HepG2 (cell line): ENCODE data around the gene ZNF770. TPM values are rescaled to one million over a fixed set of nuclear protein-coding genes. Genes with fewer than 3 reads are reported as not detected.

Source experiments
- CBX2 ChIP-seq, 2 experiments: fragments of 200-600 bp in 1 of 2; sonication (generic); formaldehyde crosslinking in 1 of 2; IDR thresholded peaks; 2 replicates each; pipeline versions ENCODE4 v1.7.0 to v1.8.1; 2018 to 2022; ENCODE audit warnings: low read depth in 2 of 2, low read length in 1 of 2, mild to moderate bottlenecking in 1 of 2, missing genetic modification reagents in 1 of 2
- DPF2 ChIP-seq: sonication (generic); formaldehyde crosslinking; IDR thresholded peaks from 2 replicates; pipeline ENCODE4 v1.4.0; 2020; ENCODE audit warnings: mild to moderate bottlenecking, low read depth, missing genetic modification reagents, borderline replicate concordance
- E2F2 ChIP-seq: sonication (generic); formaldehyde crosslinking; IDR thresholded peaks from 2 replicates; pipeline ENCODE4 v1.4.0; 2020; ENCODE audit warnings: missing genetic modification reagents, borderline replicate concordance
- GPBP1L1 ChIP-seq: sonication (generic); formaldehyde crosslinking; IDR thresholded peaks from 2 replicates; pipeline ENCODE4 v1.5.0; 2020; ENCODE audit warnings: mild to moderate bottlenecking, missing genetic modification reagents
- HMG20A ChIP-seq: IDR thresholded peaks from 2 replicates; pipeline ENCODE4 v1.6.1; 2016; ENCODE audit warnings: borderline replicate concordance
- ISL2 ChIP-seq: sonication (generic); formaldehyde crosslinking; IDR thresholded peaks from 2 replicates; pipeline ENCODE4 v1.5.0; 2020; ENCODE audit warnings: missing genetic modification reagents
- ZBTB10 ChIP-seq: sonication (generic); formaldehyde crosslinking; IDR thresholded peaks from 2 replicates; pipeline ENCODE4 v1.4.0; 2020; ENCODE audit warnings: missing genetic modification reagents, borderline replicate concordance
- ZBTB37 ChIP-seq: sonication (generic); formaldehyde crosslinking; IDR thresholded peaks from 2 replicates; pipeline ENCODE4 v1.4.0; 2020; ENCODE audit warnings: mild to moderate bottlenecking, missing genetic modification reagents
- ZFYVE20 ChIP-seq: sonication (generic); formaldehyde crosslinking; IDR thresholded peaks from 2 replicates; pipeline ENCODE4 v1.8.0; 2023; ENCODE audit warnings: low read depth, mild to moderate bottlenecking, moderate library complexity, missing genetic modification reagents, borderline replicate concordance
- ZNF10 ChIP-seq: sonication (generic); formaldehyde crosslinking; IDR thresholded peaks from 2 replicates; pipeline ENCODE4 v1.4.0; 2020; ENCODE audit warnings: mild to moderate bottlenecking, low read depth, missing genetic modification reagents, borderline replicate concordance
- ZNF20 ChIP-seq: sonication (generic); formaldehyde crosslinking; IDR thresholded peaks from 2 replicates; pipeline ENCODE4 v1.4.0; 2020; ENCODE audit warnings: mild to moderate bottlenecking, moderate library complexity, missing genetic modification reagents
- ZNF383 ChIP-seq: sonication (generic); formaldehyde crosslinking; IDR thresholded peaks from 2 replicates; pipeline ENCODE4 v1.4.0; 2020; ENCODE audit warnings: missing genetic modification reagents, mild to moderate bottlenecking, borderline replicate concordance
- ZNF547 ChIP-seq: sonication (generic); formaldehyde crosslinking; IDR thresholded peaks from 2 replicates; pipeline ENCODE4 v1.5.1; 2020; ENCODE audit warnings: mild to moderate bottlenecking, missing genetic modification reagents
- ZNF569 ChIP-seq: sonication (generic); formaldehyde crosslinking; IDR thresholded peaks from 2 replicates; pipeline ENCODE4 v1.5.0; 2020; ENCODE audit warnings: mild to moderate bottlenecking, missing genetic modification reagents, moderate library complexity, borderline replicate concordance
- ZNF570 ChIP-seq: sonication (generic); formaldehyde crosslinking; IDR thresholded peaks from 2 replicates; pipeline ENCODE4 v1.4.0; 2020; ENCODE audit warnings: mild to moderate bottlenecking, missing genetic modification reagents, borderline replicate concordance
- ZNF576 ChIP-seq: sonication (generic); formaldehyde crosslinking; IDR thresholded peaks from 2 replicates; pipeline ENCODE4 v1.4.0; 2020; ENCODE audit warnings: mild to moderate bottlenecking, missing genetic modification reagents
- ZNF672 ChIP-seq: sonication (generic); formaldehyde crosslinking; IDR thresholded peaks from 2 replicates; pipeline ENCODE4 v1.8.1; 2022; ENCODE audit warnings: missing genetic modification reagents
- ZNF713 ChIP-seq: sonication (generic); formaldehyde crosslinking; IDR thresholded peaks from 2 replicates; pipeline ENCODE4 v1.4.0; 2020; ENCODE audit warnings: mild to moderate bottlenecking, missing genetic modification reagents
- ZUFSP ChIP-seq: sonication (generic); formaldehyde crosslinking; IDR thresholded peaks from 2 replicates; pipeline ENCODE4 v1.9.0; 2021; ENCODE audit warnings: missing genetic modification reagents, mild to moderate bottlenecking, borderline replicate concordance
- polyA plus RNA-seq, 8 experiments: library from polyadenylated mRNA; depleted of rRNA in 3 of 8; stranded (reverse) in 7 of 8; unstranded in 1 of 8; fragments of >200 nt; fragmentation: Illumina TruSeq in 4 of 8; extraction: Trizol in 4 of 8; gene quantifications; 2 replicates each; pipeline versions ENCODE4 v1.2.1 to v1.2.3, GENCODE V29; 2011 to 2016; ENCODE audit warnings: low read depth in 4 of 8, missing spikeins in 1 of 8, mixed read lengths in 1 of 8; ENCODE audit not compliant: insufficient read depth in 1 of 8
- total RNA-seq, 5 experiments: library from RNA; depleted of rRNA; stranded (reverse); fragments of >200 nt; fragmentation: Illumina TruSeq; extraction: Trizol; gene quantifications; 2 replicates each; pipeline ENCODE4 v1.2.3, GENCODE V29; 2016; ENCODE audit warnings: low read depth in 1 of 5

The ZNF770 gene
- total and polyA plus RNA-seq, 2 of the 13 experiments (the other 11 are each of a cell fraction or from before 2014, with no cell fraction given), result 15.5 to 33.1 TPM

- TF ChIP-seq ZUFSP (CRISPR knock-in tag) (no peak), ZNF569 (CRISPR knock-in tag) (0 out of 2 replicates have a peak, but pooled peaks have one; percentile 60), ZNF713 (no peak), ZNF570 (no peak), ZNF547 (CRISPR knock-in tag) (no peak), ZBTB10 (no peak), ZFYVE20 (CRISPR knock-in tag) (no peak), GPBP1L1 (CRISPR knock-in tag) (no peak), ISL2 (CRISPR knock-in tag) (peak; percentile 57), ZNF20 (no peak), E2F2 (CRISPR knock-in tag) (0 out of 2 replicates have a peak, but pooled peaks have one; percentile 43), DPF2 (no peak), ZNF672 (CRISPR knock-in tag) (no peak; the same call in 1 of the 2 replicates), ZBTB37 (CRISPR knock-in tag) (no peak), CBX2 (IDR thresholded peaks at IDR 0.05; ENCODE audit: low read depth, low read length) (no peak), CBX2 (CRISPR knock-in tag; IDR thresholded peaks at IDR 0.05; ENCODE audit: low read depth) (no peak), ZNF383 (CRISPR knock-in tag) (no peak), ZNF10 (no peak), ZNF576 (no peak), HMG20A (CRISPR knock-in tag) (peak; percentile 19; the same call in 1 of the 2 replicates)
These were observed 18.6 kb downstream of the ZNF770 start, which contains the start of gene AQR (continued) for GRCh38 chr15:34969340-34970097.
